GM12873 (cell line): ENCODE measurements around the gene ACAD10.

Experiments
- TF ChIP-seq, protein P1 (sequence below): IDR thresholded peaks from 2 replicates; pipeline ENCODE4 v1.5.1; 2012; ENCODE audit warnings: low read depth, mild to moderate bottlenecking, moderate library complexity, low read length, control low read depth; ENCODE audit not compliant: insufficient read depth; ENCODE audit errors: missing control alignments

Gene ACAD10

GRCh38 chr12:111728795-111729194 is 42.9 kb downstream of the ACAD10 start:
- TF ChIP-seq, protein P1, sequence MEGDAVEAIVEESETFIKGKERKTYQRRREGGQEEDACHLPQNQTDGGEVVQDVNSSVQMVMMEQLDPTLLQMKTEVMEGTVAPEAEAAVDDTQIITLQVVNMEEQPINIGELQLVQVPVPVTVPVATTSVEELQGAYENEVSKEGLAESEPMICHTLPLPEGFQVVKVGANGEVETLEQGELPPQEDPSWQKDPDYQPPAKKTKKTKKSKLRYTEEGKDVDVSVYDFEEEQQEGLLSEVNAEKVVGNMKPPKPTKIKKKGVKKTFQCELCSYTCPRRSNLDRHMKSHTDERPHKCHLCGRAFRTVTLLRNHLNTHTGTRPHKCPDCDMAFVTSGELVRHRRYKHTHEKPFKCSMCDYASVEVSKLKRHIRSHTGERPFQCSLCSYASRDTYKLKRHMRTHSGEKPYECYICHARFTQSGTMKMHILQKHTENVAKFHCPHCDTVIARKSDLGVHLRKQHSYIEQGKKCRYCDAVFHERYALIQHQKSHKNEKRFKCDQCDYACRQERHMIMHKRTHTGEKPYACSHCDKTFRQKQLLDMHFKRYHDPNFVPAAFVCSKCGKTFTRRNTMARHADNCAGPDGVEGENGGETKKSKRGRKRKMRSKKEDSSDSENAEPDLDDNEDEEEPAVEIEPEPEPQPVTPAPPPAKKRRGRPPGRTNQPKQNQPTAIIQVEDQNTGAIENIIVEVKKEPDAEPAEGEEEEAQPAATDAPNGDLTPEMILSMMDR, result no peak

DNA sequence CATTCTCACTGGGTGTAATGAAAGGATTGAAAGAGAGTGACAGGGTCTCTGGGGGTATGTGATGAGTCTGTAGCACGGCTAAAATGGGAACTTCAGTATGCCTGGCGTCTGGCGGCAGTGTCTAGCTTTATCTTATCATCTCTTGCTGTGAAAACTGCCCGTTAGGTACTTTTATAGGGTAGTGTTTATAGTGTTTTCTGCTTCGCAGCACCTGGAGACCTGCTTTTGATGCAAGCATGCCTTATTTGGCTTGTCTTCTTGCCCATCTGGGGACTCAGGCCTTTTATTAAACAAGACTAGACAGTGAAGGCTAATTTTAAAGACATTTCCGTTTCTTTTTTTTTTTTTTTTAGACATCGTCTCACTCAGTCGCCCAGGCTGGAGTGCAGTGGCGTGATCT is 44.6 kb downstream of the ACAD10 start:
- TF ChIP-seq, protein P1, result no peak

- TF ChIP-seq, protein P1, result no peak
These were observed 46.9 kb downstream of the ACAD10 start for GRCh38 chr12:111732786-111733185.

- TF ChIP-seq, protein P1, result no peak
These were observed 47.6 kb downstream of the ACAD10 start for GRCh38 chr12:111733340-111733915.

DNA sequence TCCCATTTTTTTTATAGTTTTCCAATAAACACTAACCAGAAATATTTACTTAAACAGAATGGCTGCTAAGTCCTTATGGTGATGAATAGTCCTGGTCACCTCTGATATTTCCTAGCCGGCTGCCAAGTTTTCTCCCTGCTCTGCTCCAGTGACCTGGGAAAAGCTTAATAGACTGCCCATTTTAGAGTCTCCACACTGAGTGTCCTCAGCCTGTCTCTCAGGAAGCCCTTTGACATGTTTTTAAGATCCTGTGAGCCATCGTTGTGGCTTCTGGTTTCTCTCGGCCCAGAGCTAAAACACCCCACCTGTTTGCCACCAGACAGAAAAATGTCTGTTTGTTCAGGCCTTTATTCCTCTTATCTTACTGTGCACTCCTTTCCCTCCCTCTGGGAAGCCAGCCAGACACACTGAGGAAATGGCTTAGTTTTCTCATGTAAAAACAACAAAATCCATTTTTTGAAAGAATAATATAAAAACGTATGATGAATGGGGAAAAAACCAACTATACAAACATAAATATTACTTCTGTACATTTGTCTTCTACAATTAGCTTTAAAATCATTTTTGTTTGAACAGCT is 55.5 kb downstream of the ACAD10 start:
- TF ChIP-seq, protein P1, result no peak

- TF ChIP-seq, protein P1, result no peak
These were observed 59.4 kb downstream of the ACAD10 start for GRCh38 chr12:111745211-111745610.

- TF ChIP-seq, protein P1, result no peak
These were observed 61.5 kb downstream of the ACAD10 start for GRCh38 chr12:111747333-111747732.
